Measurements from ENCODE around the gene CPNE4.
"Not testable (repeated sequence)": the region's sequence is repeated elsewhere in the genome, so short reads cannot be mapped to it uniquely, and the experiment has no call there.

CPNE4 gene

DNA sequence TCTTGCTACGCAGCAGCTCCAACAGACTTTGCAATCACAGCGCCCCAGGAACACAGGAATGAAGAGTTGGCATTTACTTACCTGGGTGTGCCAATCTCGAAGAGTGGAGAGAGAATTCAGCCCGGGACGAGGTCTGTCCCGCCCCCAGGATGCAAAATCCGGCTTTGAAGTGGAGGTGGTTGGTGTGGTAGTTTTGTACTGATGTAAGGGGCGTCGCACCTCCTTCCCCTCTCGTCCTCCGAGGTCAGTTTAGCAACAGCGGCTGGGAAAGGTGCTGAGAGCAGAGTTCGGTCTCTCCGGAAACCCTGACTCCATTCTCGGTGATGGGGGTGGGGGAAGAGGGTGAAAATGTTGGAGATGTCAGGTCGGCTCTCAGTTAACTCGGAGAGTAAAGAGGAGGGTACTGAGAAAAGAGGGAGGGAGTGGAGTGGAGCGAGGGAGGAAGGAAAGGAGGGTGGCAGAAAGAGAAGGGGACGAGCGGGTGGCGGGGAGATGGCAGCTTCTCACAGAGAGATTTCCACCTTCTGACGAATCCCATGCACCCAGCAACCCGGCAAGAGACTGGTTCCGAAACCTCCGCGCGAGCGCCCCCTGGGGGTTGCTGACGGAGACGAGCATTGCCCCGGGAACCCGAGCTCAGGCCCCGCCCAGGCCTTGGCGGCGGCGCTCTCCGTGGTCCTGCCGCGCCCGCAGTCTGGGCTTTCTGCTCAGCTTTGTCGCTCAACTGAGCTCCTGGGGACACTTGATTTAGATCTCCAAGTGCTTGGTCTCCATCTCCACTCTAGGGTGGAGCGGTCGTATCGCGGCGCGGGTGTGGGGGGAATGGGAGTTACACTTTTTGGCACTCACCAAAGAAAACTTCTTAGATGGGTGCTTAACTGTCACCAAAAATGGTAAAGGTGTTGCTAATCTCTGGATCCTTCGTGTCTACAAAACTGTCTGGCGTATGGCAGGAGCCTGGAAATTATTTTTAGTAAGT lies at the start of gene CPNE4:
TSS of gene CPNE4 (minus strand) at position 529 of the 979 bp plus-strand sequence.
- peak; percentile 47 for DNase-seq

DNA sequence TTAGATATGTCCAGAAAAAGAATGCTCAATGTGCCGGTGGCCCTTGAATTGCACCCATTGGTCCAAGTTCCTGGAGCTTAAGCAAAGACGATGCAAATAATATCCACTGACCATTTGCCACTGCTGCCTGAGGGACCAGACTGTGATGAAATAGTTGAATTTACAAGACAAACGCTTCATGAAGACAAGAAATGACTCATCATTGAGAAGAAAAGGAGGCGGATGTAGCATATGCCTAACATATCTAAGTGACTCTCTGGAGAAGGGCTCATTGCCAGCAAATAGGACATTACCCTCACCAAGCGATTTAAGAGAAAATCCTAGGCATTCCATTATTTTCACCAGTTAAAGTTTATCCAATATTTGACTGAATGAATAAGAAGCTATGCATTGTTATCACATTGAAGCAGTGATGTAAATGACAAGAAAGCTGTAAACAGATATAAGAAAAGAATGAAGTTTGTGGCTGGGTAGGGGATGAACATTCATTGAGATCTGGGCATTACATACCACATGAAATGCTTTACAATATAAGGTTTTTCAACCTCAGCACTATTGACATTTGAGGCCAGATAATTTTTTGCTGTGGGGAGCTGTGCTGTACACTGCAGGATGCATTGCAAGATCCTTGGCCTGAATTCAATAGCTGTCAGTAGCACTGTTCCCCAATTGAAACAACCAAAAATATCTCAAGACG lies 48.9 kb upstream of the CPNE4 start:
- DNase-seq, result no peak

DNA sequence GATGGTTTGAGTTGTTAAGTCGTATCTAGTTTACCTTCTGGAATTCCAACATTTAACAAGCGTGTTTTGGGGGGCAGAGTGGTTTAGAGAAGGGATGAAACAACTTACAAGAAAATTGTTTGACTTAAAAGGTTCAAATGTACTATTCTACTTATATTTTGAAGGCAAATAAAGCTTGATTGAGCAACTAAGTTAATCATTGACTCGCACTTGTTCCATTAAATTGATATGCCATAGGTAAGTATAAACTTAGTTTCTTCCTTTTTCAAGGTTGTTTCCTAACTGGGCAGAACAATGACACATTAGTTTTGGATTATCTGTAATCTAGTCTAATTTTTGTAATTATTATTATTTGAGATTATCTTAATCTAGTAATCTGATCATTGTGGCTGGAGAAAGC lies 48.3 kb upstream of the CPNE4 start:
- DNase-seq, result no peak

DNA sequence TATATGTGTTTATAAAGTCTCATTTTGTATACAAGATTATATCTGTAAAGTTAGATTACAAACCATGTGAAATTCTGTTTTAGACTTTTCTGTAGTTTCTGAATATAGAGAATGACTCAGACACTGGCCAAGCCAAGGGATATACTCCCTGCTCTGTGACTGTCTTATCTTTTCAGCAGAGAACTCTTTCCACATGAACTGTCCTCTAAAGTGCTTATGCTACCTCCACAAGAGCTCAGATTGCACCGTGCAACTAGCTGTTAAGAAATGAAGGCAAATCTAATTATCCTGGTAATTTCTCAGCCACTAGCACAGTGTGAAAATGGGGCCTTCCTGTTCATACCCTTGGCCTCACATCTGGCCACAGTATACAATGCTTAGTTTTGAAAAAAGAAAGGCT lies 44.3 kb upstream of the CPNE4 start:
- DNase-seq, result no peak

DNA sequence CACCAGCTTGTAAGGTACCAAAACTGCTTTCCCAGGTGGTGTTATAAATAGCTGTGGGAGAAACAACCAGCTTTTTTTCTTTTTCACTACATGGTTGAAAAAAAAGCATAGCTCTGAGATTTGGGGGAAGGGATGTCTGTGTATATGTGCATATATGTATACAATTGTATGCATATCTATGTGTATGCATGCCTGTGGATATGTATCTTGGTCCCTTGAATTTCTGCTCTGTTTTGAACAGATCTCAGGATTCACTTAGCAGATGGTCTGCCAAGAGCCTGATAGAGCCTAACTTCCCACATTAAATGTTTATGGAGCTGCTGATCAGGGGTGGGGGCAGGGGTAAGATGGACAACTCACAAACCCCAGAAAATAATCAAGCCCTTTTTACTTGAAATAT lies 39.0 kb upstream of the CPNE4 start:
- DNase-seq, result no peak

DNA sequence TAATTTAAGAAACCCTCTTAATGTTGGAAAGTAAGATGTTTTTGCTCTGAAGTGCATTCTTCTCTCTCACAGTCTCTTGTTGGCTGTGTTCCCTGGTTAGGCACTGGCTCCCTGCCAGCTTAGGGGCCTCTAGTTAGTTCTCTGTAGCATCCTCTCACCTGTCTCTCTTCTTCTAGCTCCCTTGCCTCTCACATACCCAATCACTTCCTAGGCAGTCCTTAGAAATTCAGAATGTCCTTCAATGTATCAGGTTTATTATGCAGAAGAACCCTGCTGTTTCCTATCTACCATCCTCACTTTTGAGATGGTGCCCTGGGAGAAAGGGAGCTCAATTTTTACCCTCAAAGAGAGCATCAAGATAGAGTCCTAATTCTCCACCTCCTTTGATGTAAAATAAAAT lies 36.2 kb upstream of the CPNE4 start:
- no peak for DNase-seq

DNA sequence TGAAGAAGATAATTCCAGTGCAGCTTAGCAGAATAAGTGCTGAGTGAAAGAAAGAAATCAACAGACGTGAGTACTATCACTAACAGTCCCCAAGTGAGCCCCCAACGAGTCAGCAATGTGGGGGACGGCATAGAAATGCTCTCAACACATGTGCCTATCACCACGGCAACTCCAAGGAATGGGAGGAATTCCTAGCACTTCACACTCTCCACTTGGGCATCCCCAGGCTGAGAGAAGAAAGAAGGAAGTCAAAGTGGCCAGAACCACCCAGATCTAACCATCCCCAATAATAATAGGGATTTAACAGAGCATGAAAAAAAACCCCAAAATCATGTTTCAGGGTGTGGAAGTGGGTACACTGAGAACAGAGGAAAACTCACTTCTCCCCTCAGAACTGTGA lies 29.3 kb upstream of the CPNE4 start:
- no peak for DNase-seq

DNA sequence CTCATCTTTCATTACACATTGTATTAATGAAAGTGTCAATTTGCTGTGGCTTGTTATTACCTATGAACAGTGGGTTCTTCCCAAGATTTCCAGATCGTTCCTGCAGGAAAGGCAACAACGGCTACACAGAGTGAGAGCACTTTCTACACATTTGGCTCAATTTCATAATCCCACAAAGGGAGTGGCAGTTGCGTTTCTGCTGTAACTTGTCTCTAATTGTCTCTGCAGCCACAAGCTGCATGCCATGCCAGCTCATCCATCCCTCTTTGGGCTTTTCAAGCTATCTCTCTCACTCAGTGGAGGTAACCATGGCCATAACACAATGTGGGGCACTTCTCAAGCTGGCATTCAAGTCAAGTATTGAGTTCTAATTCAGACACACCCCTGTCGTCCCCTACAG lies 27.7 kb upstream of the CPNE4 start:
- no peak for DNase-seq

DNA sequence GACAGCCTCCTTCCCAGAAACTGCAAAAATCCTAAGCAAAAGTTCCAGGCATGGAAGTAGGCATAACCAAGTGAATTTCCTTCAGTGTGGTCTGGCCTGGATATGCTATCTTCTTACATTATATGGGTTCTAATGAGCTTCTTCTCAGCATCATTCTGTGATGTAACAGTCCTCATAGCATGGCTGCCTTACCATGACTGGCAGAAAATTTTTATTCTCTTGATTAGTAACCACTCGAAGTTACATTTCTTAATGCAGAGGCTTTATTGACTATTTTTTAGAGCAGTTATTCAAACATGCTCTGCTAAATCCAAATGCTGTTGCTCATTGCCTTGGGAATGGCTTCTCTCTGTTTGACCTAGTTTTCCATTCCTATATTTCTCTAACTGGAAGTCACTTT lies 21.1 kb upstream of the CPNE4 start:
- no peak for DNase-seq

DNA sequence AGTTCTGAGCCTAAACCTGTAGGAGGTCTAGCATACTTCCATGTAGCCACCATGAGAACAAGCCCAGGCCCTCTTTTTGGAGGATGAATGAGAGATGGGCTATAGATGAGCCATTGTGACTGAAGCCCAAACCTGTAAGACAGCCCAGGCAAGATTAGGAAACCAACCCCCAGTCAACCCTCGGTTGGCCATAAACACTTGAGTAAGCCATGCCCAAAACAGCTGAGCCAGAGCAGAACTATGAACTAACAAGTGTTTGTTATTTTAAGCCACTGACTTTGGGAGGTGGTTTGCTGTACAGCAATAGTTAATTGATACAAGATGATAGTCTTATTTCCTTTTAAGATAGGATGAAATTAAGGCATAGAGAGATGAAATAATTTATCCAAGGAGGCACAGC lies 12.4 kb upstream of the CPNE4 start:
- DNase-seq, result no peak

DNA sequence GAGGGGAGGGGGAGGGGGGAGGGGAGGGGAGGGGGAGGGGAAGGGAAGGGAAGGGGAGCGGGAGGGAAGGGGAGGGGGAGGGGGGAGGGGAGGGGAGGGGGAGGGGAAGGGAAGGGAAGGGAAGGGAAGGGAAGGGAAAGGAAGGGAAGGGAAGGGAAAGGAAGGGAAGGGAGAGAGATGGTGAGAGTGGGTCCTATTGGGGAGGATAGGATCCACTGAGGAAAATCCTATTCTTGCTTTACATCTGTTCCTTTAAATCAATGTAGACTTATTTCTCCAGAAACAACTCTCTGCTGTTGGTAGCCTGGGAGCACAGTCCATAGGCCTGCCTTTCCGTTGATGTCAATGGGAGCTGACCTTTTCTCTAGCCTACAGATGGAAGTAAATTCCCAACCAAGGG lies 10.1 kb upstream of the CPNE4 start:
- not testable (repeated sequence) for DNase-seq

DNA sequence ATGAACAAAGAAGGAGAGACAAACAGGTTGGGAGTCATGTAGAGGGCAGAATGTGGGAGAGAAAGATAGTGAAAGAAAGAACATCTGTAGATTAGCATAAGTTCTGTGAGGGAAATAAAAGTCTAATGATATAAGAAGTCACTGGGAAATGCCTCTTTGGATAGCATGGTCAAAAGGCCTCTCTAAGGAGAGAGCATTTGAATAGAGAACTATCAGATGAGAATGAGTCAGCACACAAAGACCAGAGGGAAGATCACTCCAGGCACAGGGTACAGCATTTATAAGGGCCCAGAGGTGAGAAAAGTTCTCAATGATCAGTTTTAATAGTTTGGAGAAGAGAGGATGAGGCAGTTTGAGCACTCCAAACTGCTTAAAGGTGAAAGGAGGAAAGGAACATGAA lies 7.9 kb upstream of the CPNE4 start:
- no peak for DNase-seq

DNA sequence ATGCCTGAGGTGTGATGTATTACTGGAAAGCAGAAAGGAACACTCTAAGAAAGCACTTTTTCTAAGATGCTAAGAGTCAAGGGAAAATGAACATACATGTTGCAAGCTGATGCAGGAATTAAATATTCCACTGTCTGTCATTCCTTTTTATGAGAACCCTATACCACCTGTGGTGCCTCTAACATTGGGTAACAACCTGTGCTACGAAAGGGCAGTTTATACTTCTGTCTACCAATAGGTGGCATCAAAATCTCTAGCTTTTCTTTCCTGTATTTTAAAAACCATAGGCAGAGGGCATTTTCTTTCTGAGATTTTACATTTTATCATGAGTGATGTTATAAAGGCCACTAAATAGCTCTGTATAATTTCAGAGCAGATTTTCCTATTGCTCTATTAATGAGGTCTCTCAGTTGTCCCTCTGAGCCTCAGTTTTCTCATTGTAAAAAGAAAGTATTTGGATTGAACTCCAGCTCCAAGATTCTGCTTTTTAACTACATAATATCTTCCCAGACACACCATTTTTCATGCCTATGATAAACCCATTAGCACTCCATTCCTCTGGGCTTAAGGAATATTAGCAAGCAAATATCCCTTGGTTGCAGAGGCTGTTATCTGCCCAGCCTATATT lies 3.5 kb upstream of the CPNE4 start:
- DNase-seq, result no peak

DNA sequence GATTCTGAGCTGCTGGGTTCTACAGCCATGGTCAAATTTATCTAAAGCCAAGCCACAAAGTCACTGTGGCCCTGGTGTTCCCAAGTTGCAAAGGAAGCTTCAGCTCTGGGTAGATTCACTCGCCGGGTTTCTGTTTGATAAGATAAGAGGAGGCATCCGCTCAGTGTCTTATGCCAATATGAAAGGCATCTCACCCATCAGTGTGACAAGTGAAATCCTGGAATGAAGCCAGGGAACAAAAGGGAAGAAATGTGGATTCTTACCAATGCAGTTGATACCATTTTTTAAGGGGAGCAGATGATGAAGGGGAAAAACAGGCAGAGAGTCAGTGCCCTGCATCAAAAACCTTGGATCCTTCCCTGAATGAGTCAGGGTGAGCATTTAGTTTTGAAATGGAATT lies 2.8 kb upstream of the CPNE4 start:
- no peak for DNase-seq

DNA sequence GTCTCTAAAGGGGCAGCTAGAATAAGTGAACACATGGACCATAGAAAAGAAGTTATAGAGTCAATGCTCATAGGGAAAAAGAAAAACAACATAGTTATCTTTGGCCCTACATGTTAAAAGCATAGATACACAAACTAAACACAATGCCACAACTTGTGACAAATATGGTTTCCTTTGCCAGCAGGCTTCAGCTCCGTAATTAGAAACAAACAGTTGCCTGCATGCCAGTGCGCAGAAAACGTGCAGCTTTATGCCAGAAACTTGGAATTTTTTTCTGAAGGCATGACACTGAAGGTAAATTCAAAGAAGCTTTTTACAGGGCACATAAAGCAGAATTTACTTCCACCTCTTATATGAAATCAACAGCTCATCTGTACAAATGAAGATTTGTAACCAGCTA lies 2.2 kb upstream of the CPNE4 start:
- DNase-seq, result no peak

DNA sequence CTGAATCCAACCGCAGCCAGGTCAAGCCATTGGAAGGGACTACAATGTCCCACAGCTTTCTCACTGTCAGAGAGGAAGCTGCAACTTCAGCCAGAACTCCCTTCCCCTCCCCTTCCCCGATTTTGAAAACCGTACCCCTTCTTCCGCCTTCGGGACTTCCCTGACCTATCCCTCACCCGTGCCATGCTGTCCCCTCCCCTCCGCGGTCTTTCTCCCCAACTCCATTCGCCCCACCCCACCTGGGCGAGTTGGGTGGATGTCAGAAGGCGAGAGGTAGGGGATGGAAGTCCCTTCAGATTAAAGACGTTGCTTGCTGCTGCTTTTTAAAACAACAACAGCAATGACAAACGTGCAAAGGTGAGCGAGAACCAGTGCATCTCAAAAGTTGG lies 723 bp downstream of the CPNE4 start:
- DNase-seq, result no peak

DNA sequence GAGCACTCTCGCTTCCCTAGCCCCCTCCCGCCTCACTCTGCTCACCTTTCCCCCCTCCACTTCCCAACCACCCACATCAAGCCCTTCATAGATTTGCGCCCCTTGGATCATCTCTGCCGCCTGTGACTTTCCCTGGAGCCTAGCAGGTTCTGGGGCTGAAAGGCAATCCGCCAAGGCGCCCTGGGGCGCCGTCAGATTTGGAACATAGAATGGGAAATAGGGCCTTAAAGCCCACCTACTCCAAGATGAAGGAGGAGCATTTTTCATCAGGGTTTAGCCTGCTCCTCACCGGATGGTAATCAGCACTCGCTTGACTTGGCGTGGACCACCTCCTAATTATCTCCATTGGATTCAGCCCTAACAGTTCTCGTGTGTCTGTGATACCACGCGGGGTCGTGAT lies 1.3 kb downstream of the CPNE4 start:
- DNase-seq, result no peak

DNA sequence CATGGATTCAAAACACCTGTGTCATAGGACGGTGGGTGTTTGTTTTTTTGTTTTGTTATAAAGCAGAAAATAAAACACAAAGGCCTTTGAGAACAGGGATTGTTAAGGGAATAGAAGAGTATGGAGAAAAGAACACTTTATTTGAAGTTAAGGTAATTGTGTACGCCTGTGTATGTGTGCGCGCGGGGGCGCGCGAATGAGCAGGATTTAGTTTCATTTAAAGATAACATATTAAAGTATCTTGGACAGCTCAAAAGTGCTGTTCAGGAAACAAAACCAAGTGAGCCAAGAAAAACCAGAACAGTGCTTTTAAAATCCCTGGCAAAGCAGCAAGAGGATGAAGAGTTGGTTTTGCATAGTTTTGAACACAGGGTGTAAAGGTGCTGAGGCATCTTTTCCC lies 1.9 kb downstream of the CPNE4 start:
- no peak for DNase-seq

DNA sequence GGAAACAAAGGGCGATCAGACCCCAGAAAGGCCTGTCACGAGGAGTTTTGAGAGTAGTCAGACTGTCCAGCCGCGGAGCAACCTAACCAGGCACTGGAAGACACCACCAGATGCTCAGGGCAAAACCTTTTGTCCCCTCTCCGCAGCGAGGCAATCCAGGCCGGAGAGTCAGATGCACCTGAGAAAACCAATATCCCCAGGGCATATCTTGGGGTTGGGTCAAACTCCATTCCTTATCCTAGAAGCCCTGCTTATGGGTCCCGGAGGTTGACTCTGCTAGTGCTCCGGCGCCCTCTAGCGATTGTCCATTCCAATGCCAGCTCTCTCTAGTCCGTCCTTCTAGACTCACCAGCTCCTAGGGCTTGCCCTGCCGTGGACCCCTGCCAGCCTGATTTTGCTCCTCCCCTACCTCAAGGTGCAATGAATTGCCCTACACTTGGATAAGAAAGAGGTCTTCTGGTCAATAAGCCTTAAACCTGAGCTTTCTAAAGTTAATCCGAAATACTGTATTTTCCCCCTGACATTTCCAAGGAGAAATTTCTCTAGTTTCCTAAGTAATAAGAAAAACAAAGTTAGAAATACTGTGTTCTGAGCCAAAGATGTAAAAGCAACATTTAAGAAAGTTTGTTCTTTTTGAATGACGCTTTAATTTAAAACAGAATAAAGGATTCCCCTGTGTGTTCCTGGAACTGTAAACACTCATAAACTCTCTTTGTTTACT lies 5.5 kb downstream of the CPNE4 start:
- peak; percentile 49 for DNase-seq

DNA sequence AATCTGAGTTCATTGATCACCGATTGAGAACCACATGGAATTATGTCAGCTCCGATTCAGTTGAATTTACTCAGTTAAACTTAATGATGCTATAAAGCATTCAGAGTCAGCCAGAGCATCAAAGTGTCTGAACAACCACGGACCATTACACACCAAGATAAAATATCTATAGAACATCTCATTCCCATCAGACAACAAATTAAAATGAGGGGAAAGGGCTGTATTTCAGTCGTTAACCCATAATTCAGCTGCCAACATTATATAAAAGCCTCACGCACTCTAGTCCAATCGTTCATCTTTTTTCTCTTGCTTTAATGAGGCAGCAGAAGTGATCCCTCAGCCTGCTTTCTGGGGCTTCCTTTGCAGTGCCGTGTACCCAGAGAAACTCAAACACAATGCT lies 11.9 kb downstream of the CPNE4 start:
- DNase-seq, result no peak

DNA sequence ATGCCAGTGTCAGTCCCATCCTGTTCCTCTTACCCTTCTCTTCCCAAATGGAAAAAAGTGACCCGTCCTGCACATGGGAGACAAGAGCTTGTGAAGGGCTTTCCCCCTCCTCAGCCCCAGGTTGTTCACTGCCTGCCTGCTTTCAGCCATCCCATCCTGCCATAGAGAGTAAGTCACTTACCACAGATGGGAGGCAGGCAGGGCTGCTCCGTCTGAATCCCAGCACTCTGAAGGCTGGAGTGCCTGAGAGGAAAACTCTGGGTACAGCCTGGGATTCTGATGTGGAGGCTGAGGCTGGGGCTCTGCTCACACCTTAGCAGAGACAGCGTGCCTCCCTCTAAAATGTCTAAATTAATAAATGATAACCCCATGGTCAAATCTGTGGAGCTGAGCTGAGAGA lies 14.8 kb downstream of the CPNE4 start:
- DNase-seq, result no peak

DNA sequence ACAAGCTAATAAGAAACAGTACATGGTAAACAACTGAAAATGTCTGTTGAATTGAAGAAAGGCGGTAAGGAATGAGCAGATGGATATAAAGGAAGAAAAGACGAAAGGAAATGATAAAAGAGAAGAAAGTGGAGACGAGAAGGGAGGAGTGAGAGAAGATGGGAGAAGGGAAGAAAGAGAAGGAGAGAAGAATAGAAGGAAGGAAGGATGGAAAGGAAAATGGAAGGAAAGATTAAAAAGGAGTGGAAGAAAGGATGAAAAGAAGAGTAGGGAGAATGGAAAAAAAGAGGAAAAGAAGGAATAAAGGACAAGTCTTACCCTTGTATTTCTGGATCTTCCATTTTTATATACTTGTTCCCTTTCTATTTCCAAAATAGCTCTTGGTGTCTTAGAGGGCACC lies 17.7 kb downstream of the CPNE4 start:
- DNase-seq, result no peak
